HCEC 1CT (cell line): Measurements from ENCODE around the gene SLC25A30.
"Not testable (repeated sequence)": the region's sequence is repeated elsewhere in the genome, so short reads cannot be mapped to it uniquely, and the experiment has no call there.

Source experiments
- DNase-seq: peaks from one replicate; pipeline ENCODE4 v3.0.0-alpha.2; 2017

The SLC25A30 gene

GRCh38 chr13:45426056-45426841 lies 8.1 kb upstream of the SLC25A30 start:
- not testable (repeated sequence) for DNase-seq

GRCh38 chr13:45422731-45423292 lies 4.6 kb upstream of the SLC25A30 start:
- no peak for DNase-seq

GRCh38 chr13:45419945-45420344 lies 1.8 kb upstream of the SLC25A30 start:
- DNase-seq: no peak

GRCh38 chr13:45419389-45419788 lies 1.2 kb upstream of the SLC25A30 start:
- DNase-seq: not testable (repeated sequence)

GRCh38 chr13:45416516-45417128 lies 1.6 kb downstream of the SLC25A30 start:
- DNase-seq: no peak

GRCh38 chr13:45415112-45415511 lies 3.1 kb downstream of the SLC25A30 start:
- no peak for DNase-seq

- DNase-seq: no peak
Observed at GRCh38 chr13:45413826-45414307, 4.3 kb downstream of the SLC25A30 start.

GRCh38 chr13:45412274-45413049 lies 5.7 kb downstream of the SLC25A30 start:
- DNase-seq: peak; percentile 35

- DNase-seq: no peak
Observed at GRCh38 chr13:45411631-45412030, 6.5 kb downstream of the SLC25A30 start.

GRCh38 chr13:45411221-45411620 lies 7.0 kb downstream of the SLC25A30 start:
- DNase-seq: no peak

GRCh38 chr13:45410466-45410865 lies 7.7 kb downstream of the SLC25A30 start:
- DNase-seq: no peak

GRCh38 chr13:45410001-45410400 lies 8.2 kb downstream of the SLC25A30 start:
- no peak for DNase-seq

- DNase-seq: no peak
Observed at GRCh38 chr13:45406421-45406820, 11.8 kb downstream of the SLC25A30 start.

GRCh38 chr13:45403081-45403480 lies 15.1 kb downstream of the SLC25A30 start:
- DNase-seq: no peak

GRCh38 chr13:45402641-45403040 lies 15.5 kb downstream of the SLC25A30 start:
- DNase-seq: no peak

GRCh38 chr13:45401314-45401713 lies 16.9 kb downstream of the SLC25A30 start:
- DNase-seq: no peak

GRCh38 chr13:45398877-45399276 lies 19.3 kb downstream of the SLC25A30 start:
- no peak for DNase-seq

- DNase-seq: no peak
Observed at GRCh38 chr13:45396533-45397095, 21.6 kb downstream of the SLC25A30 start.

- DNase-seq: peak; percentile 33
Observed at GRCh38 chr13:45393941-45394570, 24.1 kb downstream of the SLC25A30 start.

- DNase-seq: no peak
Observed at GRCh38 chr13:45392811-45393210, 25.4 kb downstream of the SLC25A30 start.

GRCh38 chr13:45391926-45392325 lies 26.2 kb downstream of the SLC25A30 start:
- no peak for DNase-seq

GRCh38 chr13:45391128-45391527 lies 27.0 kb downstream of the SLC25A30 start:
- DNase-seq: not testable (repeated sequence)
